Measurements from ENCODE around the gene UTP18.

UTP18 gene

GRCh38 chr17:51335883-51336822 lies 75.8 kb downstream of the UTP18 start:
- DNase-seq: no peak

GRCh38 chr17:51341457-51341856 lies 81.1 kb downstream of the UTP18 start:
- DNase-seq: no peak

GRCh38 chr17:51342257-51342656 lies 81.9 kb downstream of the UTP18 start:
- DNase-seq: no peak

GRCh38 chr17:51344532-51344931 lies 84.2 kb downstream of the UTP18 start:
- DNase-seq: no peak

GRCh38 chr17:51346218-51346982 lies 86.1 kb downstream of the UTP18 start:
- no peak for DNase-seq
